ENCODE measurements around the gene LY86.

DNA sequence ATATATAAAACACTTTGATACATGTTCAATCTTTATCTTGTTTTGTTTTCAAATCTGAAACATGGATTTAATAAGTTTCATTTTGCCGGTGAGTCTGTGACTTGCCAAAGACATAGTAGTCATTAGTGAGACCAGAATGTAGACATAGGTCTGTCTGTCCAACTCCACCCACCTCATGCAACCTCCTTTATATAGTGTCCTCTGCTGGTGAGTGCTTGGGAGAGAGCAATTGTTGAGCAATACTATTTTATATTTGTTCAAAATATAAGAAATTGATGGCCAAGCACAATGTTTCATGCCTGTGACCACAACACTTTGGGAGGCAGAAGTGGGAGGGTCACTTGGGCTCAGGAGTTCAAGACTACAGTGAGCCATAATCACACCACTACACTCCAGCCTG is 10.8 kb upstream of the LY86 start:
- TF ChIP-seq NFE2L1 (CRISPR knock-in tag; IDR thresholded peaks at IDR 0.05) (no peak), JUN (CRISPR knock-in tag; IDR thresholded peaks at IDR 0.05) (no peak), MYBL2 (CRISPR knock-in tag; IDR thresholded peaks at IDR 0.05) (no peak), ELF4 (CRISPR knock-in tag; IDR thresholded peaks at IDR 0.05; ENCODE audit: low read depth) (no peak), ESRRA (CRISPR knock-in tag; IDR thresholded peaks at IDR 0.05; ENCODE audit: borderline replicate concordance) (no peak), IRF2 (CRISPR knock-in tag; IDR thresholded peaks at IDR 0.05; ENCODE audit: borderline replicate concordance, low read depth) (no peak), TCF7 (CRISPR knock-in tag; IDR thresholded peaks at IDR 0.05; ENCODE audit: low read depth) (no peak), ETV6 (CRISPR knock-in tag; IDR thresholded peaks at IDR 0.05) (no peak)
- TF ChIP-seq, protein P1, sequence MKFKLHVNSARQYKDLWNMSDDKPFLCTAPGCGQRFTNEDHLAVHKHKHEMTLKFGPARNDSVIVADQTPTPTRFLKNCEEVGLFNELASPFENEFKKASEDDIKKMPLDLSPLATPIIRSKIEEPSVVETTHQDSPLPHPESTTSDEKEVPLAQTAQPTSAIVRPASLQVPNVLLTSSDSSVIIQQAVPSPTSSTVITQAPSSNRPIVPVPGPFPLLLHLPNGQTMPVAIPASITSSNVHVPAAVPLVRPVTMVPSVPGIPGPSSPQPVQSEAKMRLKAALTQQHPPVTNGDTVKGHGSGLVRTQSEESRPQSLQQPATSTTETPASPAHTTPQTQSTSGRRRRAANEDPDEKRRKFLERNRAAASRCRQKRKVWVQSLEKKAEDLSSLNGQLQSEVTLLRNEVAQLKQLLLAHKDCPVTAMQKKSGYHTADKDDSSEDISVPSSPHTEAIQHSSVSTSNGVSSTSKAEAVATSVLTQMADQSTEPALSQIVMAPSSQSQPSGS (CRISPR knock-in tag; IDR thresholded peaks at IDR 0.05; ENCODE audit: borderline replicate concordance, low read depth): no peak
- TF ChIP-seq, protein P2, sequence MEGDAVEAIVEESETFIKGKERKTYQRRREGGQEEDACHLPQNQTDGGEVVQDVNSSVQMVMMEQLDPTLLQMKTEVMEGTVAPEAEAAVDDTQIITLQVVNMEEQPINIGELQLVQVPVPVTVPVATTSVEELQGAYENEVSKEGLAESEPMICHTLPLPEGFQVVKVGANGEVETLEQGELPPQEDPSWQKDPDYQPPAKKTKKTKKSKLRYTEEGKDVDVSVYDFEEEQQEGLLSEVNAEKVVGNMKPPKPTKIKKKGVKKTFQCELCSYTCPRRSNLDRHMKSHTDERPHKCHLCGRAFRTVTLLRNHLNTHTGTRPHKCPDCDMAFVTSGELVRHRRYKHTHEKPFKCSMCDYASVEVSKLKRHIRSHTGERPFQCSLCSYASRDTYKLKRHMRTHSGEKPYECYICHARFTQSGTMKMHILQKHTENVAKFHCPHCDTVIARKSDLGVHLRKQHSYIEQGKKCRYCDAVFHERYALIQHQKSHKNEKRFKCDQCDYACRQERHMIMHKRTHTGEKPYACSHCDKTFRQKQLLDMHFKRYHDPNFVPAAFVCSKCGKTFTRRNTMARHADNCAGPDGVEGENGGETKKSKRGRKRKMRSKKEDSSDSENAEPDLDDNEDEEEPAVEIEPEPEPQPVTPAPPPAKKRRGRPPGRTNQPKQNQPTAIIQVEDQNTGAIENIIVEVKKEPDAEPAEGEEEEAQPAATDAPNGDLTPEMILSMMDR (IDR thresholded peaks at IDR 0.05): no peak
- TF ChIP-seq, protein P3, sequence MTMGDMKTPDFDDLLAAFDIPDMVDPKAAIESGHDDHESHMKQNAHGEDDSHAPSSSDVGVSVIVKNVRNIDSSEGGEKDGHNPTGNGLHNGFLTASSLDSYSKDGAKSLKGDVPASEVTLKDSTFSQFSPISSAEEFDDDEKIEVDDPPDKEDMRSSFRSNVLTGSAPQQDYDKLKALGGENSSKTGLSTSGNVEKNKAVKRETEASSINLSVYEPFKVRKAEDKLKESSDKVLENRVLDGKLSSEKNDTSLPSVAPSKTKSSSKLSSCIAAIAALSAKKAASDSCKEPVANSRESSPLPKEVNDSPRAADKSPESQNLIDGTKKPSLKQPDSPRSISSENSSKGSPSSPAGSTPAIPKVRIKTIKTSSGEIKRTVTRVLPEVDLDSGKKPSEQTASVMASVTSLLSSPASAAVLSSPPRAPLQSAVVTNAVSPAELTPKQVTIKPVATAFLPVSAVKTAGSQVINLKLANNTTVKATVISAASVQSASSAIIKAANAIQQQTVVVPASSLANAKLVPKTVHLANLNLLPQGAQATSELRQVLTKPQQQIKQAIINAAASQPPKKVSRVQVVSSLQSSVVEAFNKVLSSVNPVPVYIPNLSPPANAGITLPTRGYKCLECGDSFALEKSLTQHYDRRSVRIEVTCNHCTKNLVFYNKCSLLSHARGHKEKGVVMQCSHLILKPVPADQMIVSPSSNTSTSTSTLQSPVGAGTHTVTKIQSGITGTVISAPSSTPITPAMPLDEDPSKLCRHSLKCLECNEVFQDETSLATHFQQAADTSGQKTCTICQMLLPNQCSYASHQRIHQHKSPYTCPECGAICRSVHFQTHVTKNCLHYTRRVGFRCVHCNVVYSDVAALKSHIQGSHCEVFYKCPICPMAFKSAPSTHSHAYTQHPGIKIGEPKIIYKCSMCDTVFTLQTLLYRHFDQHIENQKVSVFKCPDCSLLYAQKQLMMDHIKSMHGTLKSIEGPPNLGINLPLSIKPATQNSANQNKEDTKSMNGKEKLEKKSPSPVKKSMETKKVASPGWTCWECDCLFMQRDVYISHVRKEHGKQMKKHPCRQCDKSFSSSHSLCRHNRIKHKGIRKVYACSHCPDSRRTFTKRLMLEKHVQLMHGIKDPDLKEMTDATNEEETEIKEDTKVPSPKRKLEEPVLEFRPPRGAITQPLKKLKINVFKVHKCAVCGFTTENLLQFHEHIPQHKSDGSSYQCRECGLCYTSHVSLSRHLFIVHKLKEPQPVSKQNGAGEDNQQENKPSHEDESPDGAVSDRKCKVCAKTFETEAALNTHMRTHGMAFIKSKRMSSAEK (CRISPR knock-in tag; IDR thresholded peaks at IDR 0.05; ENCODE audit: borderline replicate concordance): no peak
- TF ChIP-seq, protein P4, sequence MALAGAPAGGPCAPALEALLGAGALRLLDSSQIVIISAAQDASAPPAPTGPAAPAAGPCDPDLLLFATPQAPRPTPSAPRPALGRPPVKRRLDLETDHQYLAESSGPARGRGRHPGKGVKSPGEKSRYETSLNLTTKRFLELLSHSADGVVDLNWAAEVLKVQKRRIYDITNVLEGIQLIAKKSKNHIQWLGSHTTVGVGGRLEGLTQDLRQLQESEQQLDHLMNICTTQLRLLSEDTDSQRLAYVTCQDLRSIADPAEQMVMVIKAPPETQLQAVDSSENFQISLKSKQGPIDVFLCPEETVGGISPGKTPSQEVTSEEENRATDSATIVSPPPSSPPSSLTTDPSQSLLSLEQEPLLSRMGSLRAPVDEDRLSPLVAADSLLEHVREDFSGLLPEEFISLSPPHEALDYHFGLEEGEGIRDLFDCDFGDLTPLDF (CRISPR knock-in tag; IDR thresholded peaks at IDR 0.05): no peak

Measured in WTC11 (cell line).